AG04450 (cell line): ENCODE results near the gene SLC4A5. TPM values are rescaled to one million over a fixed set of nuclear protein-coding genes. Genes with fewer than 3 reads are reported as not detected.
A peak's percentile ranks its signal among the peaks of the same experiment; 100 is the strongest.

Experiments used
- CTCF ChIA-PET: fragments of 300-600, 350-600 bp; formaldehyde crosslinking; extraction: SDS; loops from one replicate; lab custom pipeline; 2022; ENCODE audit warnings: antibody characterized with exemption, inconsistent platforms; lab: Charles Lee
- POLR2A ChIA-PET: fragments of 350-600 bp; formaldehyde crosslinking; extraction: SDS; loops from one replicate; lab custom pipeline; 2021; ENCODE audit warnings: antibody characterized with exemption, inconsistent platforms; lab: Yijun Ruan, JAX
- DNase-seq: peaks from one replicate; pipeline ENCODE4 v3.0.0-alpha.2; 2011; ENCODE audit warnings: low read depth, low spot score
- H3K27ac ChIP-seq: one replicate; pipeline ENCODE4 v1.5.1; 2012; ENCODE audit warnings: low read depth, low read length, control low read depth
- H3K27me3 ChIP-seq: one replicate; pipeline ENCODE4 v1.6.0; 2012; ENCODE audit warnings: low read length; ENCODE audit not compliant: control insufficient read depth, insufficient read depth
- H3K4me3 ChIP-seq: 2 replicates; pipeline ENCODE4 v1.5.1; 2011; ENCODE audit warnings: mild to moderate bottlenecking, low read depth, low read length, control low read depth
- H3K9me3 ChIP-seq: 2 replicates; pipeline ENCODE4 v1.5.1; 2012; ENCODE audit warnings: low read length; ENCODE audit not compliant: control insufficient read depth, insufficient read depth
- polyA plus RNA-seq: library from polyadenylated mRNA; depleted of rRNA; stranded (reverse); fragments of >200 nt; gene quantifications from 2 replicates; pipeline ENCODE4 v1.2.3, GENCODE V29; 2011
- TF ChIP-seq, protein P1 (sequence below): IDR thresholded peaks from 2 replicates; pipeline ENCODE4 v1.5.1; 2011; ENCODE audit warnings: low read depth, low read length, control low read depth, inconsistent platforms

Gene SLC4A5
- polyA plus RNA-seq, 1 experiment: 0.15 TPM

DNA sequence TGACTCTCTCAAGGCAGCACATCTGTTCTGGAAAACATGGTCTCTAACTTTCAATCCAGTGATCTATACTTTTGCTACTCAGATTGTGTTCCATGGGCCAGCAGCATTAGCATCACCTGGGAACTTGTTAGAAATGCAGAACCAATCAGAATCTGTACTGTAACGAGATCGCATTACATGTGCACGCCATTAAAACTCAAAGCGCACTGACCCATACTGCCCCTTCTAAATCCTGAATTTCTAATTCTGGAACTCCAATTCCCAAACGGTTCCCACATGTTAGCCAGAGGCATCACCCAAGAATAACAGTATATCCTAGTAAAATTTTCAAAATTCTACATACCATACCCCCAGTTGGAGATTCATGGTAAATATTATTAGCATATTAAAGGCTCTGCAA lies 47.4 kb upstream of the SLC4A5 start:
- ChIA-PET POLR2A (interaction anchor here (0.8 to 1.9 kb wide), 6 partner anchors 8 to 212 kb away, joined by 3 to 7 read pairs (median 4); partner anchors contain the start of genes C2orf81, DCTN1, MOB1A and MTHFD2), CTCF (interaction anchor here (0.6 to 3.0 kb wide), 13 partner anchors 8 to 208 kb away, joined by 3 to 36 read pairs (median 9); no protein-coding TSS in a partner anchor)
- Histone ChIP-seq H3K27ac (no peak overlapping the region), H3K27me3 (no peaks in the 10 kb centered on the region), H3K4me3 (peak overlapping the region; percentile 92), H3K9me3 (no peaks in the 10 kb centered on the region)
- TF ChIP-seq, protein P1, sequence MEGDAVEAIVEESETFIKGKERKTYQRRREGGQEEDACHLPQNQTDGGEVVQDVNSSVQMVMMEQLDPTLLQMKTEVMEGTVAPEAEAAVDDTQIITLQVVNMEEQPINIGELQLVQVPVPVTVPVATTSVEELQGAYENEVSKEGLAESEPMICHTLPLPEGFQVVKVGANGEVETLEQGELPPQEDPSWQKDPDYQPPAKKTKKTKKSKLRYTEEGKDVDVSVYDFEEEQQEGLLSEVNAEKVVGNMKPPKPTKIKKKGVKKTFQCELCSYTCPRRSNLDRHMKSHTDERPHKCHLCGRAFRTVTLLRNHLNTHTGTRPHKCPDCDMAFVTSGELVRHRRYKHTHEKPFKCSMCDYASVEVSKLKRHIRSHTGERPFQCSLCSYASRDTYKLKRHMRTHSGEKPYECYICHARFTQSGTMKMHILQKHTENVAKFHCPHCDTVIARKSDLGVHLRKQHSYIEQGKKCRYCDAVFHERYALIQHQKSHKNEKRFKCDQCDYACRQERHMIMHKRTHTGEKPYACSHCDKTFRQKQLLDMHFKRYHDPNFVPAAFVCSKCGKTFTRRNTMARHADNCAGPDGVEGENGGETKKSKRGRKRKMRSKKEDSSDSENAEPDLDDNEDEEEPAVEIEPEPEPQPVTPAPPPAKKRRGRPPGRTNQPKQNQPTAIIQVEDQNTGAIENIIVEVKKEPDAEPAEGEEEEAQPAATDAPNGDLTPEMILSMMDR: no peak
- no peak for DNase-seq

DNA sequence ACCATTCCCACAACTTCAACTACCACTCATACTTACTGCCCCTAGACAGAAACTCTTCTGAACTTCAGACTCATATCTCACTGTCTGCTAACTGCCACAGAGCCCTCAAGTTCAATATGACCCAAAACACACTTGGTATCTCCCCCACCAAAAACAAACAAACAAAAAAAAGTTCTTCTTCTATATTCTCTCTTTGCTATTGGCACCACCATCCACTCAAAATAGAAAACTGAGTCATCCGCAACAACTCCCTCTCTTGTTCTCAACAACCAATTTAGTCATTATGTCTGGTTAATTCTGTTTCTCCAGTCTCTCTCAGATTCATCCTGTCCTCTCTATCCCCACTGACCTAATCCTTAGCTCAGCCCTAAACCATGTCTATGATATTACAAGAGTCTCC lies 44.1 kb upstream of the SLC4A5 start:
- H3K9me3 ChIP-seq: no peaks in the 10 kb centered on the region
- no peak overlapping the region for H3K4me3 ChIP-seq
- H3K27me3 ChIP-seq: no peaks in the 10 kb centered on the region
- no peak overlapping the region for H3K27ac ChIP-seq
- CTCF ChIA-PET: no interaction called here
- POLR2A ChIA-PET: no interaction called here
- DNase-seq: no peak
- TF ChIP-seq, protein P1: no peak

DNA sequence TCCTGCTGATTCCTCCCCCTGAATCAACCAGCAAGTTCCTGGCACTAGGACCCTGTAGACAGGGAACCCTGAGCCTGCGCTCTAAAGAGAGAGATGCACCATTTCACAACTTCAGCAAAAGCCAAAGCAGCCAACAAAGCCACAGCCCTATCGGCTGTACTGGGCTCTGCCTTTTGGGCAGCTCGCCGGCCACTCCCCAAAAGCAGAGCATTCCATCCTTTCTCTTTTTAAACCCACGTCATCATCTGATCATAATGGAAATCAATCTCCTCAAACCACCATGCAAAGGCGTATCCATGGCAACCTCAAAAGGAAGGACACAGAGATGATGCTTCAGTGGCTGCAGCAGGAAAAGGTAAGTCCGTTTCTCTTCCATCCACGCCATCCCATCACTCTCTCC lies 42.2 kb upstream of the SLC4A5 start:
- H3K9me3 ChIP-seq: no peaks in the 10 kb centered on the region
- H3K27ac ChIP-seq: no peak overlapping the region
- ChIA-PET CTCF (interaction anchor here (1.1 kb wide), 1 partner anchor 51 kb away, joined by 3 read pairs; no protein-coding TSS in a partner anchor), POLR2A (no interaction called here)
- no peak overlapping the region for H3K4me3 ChIP-seq
- TF ChIP-seq, protein P1: no peak
- no peak for DNase-seq
- H3K27me3 ChIP-seq: no peaks in the 10 kb centered on the region

DNA sequence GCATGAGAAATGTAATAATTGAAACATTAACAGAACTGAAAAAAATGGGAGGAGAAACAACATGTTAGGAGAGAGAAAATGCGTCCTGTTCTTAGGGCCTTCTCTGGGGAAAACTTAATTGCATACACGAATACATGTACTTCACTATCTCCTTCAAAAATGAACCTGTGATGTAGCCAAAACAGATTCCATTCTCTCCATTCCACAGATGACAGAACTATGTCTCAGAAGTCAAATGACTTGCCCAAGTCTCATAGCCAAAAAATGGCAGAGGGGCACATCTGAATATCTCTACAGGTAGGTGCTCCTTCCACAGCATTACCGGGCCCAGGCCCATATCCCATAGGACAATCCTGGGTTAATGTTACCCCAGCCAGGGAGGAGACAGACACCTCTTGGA lies 40.8 kb upstream of the SLC4A5 start:
- TF ChIP-seq, protein P1: no peak
- CTCF ChIA-PET: no interaction called here
- Histone ChIP-seq H3K4me3 (no peak overlapping the region), H3K27me3 (no peaks in the 10 kb centered on the region), H3K27ac (no peak overlapping the region), H3K9me3 (no peaks in the 10 kb centered on the region)
- no peak for DNase-seq
- POLR2A ChIA-PET: no interaction called here

DNA sequence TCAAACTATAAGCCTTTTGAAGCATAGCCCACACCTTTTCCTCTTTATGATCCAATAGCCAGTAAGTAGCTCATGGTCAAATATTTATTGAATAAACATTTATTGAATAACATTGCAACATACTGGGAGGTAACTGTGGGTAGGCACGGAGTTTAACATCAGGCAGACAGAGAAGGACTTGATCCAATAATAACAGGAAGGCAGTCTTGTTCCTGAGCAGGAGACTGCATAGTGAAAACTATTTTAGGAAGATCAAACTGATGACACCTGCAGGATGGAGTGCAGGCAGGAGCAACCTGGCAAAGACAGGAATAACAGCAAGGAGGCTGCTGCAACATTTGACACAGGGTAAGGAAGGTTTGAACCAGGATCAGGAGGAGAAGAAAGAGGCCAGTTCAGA lies 40.0 kb upstream of the SLC4A5 start:
- TF ChIP-seq, protein P1: no peak
- Histone ChIP-seq H3K27me3 (no peaks in the 10 kb centered on the region), H3K9me3 (no peaks in the 10 kb centered on the region), H3K4me3 (no peak overlapping the region), H3K27ac (peak overlapping the region; percentile 76)
- CTCF ChIA-PET: interaction anchor here (0.6 to 2.5 kb wide), 4 partner anchors 9 to 559 kb away, joined by 3 to 36 read pairs (median 9); no protein-coding TSS in a partner anchor
- POLR2A ChIA-PET: interaction anchor here (0.7 to 1.3 kb wide), 3 partner anchors 8 to 173 kb away, joined by 3 to 4 read pairs (median 4); no protein-coding TSS in a partner anchor
- peak; percentile 44 for DNase-seq
